ENCODE data around the gene ATP8B4. TPM values are rescaled to one million over a fixed set of nuclear protein-coding genes. Genes with fewer than 3 reads are reported as not detected.

ATP8B4 gene
- total and polyA plus RNA-seq, 2 donors (not counting 3 experiments of a cell fraction or from before 2014, with no cell fraction given), result not detected

DNA sequence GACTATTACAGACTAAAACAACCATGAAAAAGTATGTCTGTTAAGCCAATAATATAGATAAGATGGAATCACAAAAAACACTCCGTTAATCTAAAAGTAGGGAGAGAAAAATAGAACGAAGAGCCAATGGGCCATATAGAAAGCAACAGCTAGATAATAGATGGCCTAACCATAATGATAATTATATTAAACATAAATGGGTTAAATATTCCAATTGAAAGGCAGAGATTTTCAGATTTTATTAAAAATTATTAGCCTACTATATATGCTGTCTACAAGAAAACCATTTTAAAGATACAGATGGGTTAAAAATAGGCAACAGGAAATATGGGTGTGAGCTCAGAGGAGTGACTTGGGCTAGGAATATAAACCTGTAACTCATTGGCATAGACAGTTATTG is 76.3 kb downstream of the ATP8B4 start:
- DNase-seq (ENCODE audit: low read depth, low spot score) (no peak), FAIRE-seq (no peak)
- BruUV-seq (replicated peaks), result no TSS peak
- Histone ChIP-seq H3K79me2 (ENCODE audit: control insufficient read depth, insufficient read depth, low read length) (no peaks in the 10 kb centered on the region), H3K27ac (ENCODE audit: insufficient read depth, low read depth, low read length) (no peak overlapping the region), H4K20me1 (replicated peaks; ENCODE audit: control insufficient read depth, extremely low read depth, insufficient read depth, low read length) (no peaks in the 10 kb centered on the region), H3K9me1 (replicated peaks; ENCODE audit: control insufficient read depth, extremely low read depth, insufficient read depth, low read length) (no peaks in the 10 kb centered on the region), H3K4me2 (ENCODE audit: insufficient read depth, low read length) (no peak overlapping the region), H3K9ac (replicated peaks; ENCODE audit: extremely low read depth, insufficient read depth, low read length) (no peak overlapping the region), H2AFZ (ENCODE audit: low read depth, low read length) (no peak overlapping the region), H3K27me3 (ENCODE audit: control insufficient read depth in 2 of 2, insufficient read depth in 2 of 2, low read length in 2 of 2) (peaks cover 0 to 6% of the 10 kb centered on the region in 2 experiments), H3K36me3 (ENCODE audit: control insufficient read depth in 2 of 2, extremely low read depth in 1 of 2, insufficient read depth in 2 of 2, low read length in 2 of 2) (no peaks in the 10 kb centered on the region), H3K4me3 (replicated peaks in 1 of 3; ENCODE audit: insufficient read depth in 1 of 3, low read depth in 1 of 3, low read length in 3 of 3) (no peak overlapping the region), H3K9me3 (replicated peaks; ENCODE audit: control insufficient read depth, insufficient read depth, low read length) (no peaks in the 10 kb centered on the region), H3K4me1 (ENCODE audit: control insufficient read depth, extremely low read depth, insufficient read depth, low read length) (no peaks in the 10 kb centered on the region)
- TF ChIP-seq POLR2AphosphoS5 (IDR thresholded peaks at IDR 0.05; ENCODE audit: insufficient read depth, low read depth, low read length) (no peak), POLR2A (IDR thresholded peaks at IDR 0.05; ENCODE audit: low read depth, low read length) (no peak)
- ChIA-PET POLR2A (no interaction called here), CTCF (interaction anchor here (0.9 kb wide), 1 partner anchor 9 kb away, joined by 3 read pairs; no protein-coding TSS in a partner anchor)
- dilution Hi-C loops (cut with MboI; ENCODE audit: extremely low pct_ligation_motif_present, low sequenced_read_pairs), result no loop called here
- intact Hi-C loops (cut with micrococcal nuclease), result no loop called here

DNA sequence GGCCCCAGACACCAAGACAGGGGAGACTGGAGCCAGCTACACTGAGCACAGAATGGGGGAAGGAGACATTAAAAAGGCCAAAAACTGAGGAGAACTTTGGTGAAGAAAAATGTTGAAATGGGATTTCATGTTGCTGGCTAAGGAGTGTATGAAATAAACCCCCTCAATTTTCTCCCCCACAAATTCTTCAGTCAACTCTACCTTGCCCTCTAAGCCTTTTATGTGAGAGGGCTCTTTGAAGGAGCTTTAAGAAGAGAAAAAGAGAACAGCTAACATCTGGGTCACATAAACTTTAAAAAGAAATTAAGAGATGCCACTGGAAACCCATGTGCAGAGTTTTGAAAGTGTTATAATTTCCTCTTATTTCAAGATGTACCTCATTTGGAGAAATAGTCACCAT is 88.6 kb downstream of the ATP8B4 start:
- Histone ChIP-seq H3K27me3 (ENCODE audit: control insufficient read depth in 2 of 2, insufficient read depth in 2 of 2, low read length in 2 of 2) (no peaks in the 10 kb centered on the region), H3K9me3 (replicated peaks; ENCODE audit: control insufficient read depth, insufficient read depth, low read length) (no peaks in the 10 kb centered on the region), H2AFZ (ENCODE audit: low read depth, low read length) (no peak overlapping the region), H3K27ac (ENCODE audit: insufficient read depth, low read depth, low read length) (no peak overlapping the region), H3K9ac (replicated peaks; ENCODE audit: extremely low read depth, insufficient read depth, low read length) (no peak overlapping the region), H4K20me1 (replicated peaks; ENCODE audit: control insufficient read depth, extremely low read depth, insufficient read depth, low read length) (no peaks in the 10 kb centered on the region), H3K9me1 (replicated peaks; ENCODE audit: control insufficient read depth, extremely low read depth, insufficient read depth, low read length) (no peaks in the 10 kb centered on the region), H3K4me3 (replicated peaks in 1 of 3; ENCODE audit: insufficient read depth in 1 of 3, low read depth in 1 of 3, low read length in 3 of 3) (no peak overlapping the region), H3K36me3 (ENCODE audit: control insufficient read depth in 2 of 2, extremely low read depth in 1 of 2, insufficient read depth in 2 of 2, low read length in 2 of 2) (no peaks in the 10 kb centered on the region), H3K79me2 (ENCODE audit: control insufficient read depth, insufficient read depth, low read length) (no peaks in the 10 kb centered on the region), H3K4me2 (ENCODE audit: insufficient read depth, low read length) (no peak overlapping the region), H3K4me1 (ENCODE audit: control insufficient read depth, extremely low read depth, insufficient read depth, low read length) (no peaks in the 10 kb centered on the region)
- CTCF ChIA-PET, result interaction anchor here (0.9 kb wide), 1 partner anchor 9 kb away, joined by 3 read pairs; no protein-coding TSS in a partner anchor
- dilution Hi-C loops (cut with MboI; ENCODE audit: extremely low pct_ligation_motif_present, low sequenced_read_pairs) (no loop called here), intact Hi-C loops (cut with micrococcal nuclease) (no loop called here)
- DNase-seq (ENCODE audit: low read depth, low spot score) (no peak), FAIRE-seq (no peak)
- TF ChIP-seq, protein P1, sequence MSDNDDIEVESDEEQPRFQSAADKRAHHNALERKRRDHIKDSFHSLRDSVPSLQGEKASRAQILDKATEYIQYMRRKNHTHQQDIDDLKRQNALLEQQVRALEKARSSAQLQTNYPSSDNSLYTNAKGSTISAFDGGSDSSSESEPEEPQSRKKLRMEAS (IDR thresholded peaks at IDR 0.05; ENCODE audit: insufficient read depth, insufficient read length), result no peak
- no peak for TF ChIP-seq POLR2AphosphoS5 (IDR thresholded peaks at IDR 0.05; ENCODE audit: insufficient read depth, low read depth, low read length)
- no peak for TF ChIP-seq EZH2 (IDR thresholded peaks at IDR 0.05; ENCODE audit: borderline replicate concordance, low read depth, low read length, severe bottlenecking)
- no peak for TF ChIP-seq JUN (IDR thresholded peaks at IDR 0.05; ENCODE audit: borderline replicate concordance, insufficient read depth, insufficient read length, low read depth)
- TF ChIP-seq FOS (IDR thresholded peaks at IDR 0.05; ENCODE audit: borderline replicate concordance, insufficient read depth, low read length), result no peak
- no peak for TF ChIP-seq POLR2A (IDR thresholded peaks at IDR 0.05; ENCODE audit: low read depth, low read length)
- TF ChIP-seq, protein P2, sequence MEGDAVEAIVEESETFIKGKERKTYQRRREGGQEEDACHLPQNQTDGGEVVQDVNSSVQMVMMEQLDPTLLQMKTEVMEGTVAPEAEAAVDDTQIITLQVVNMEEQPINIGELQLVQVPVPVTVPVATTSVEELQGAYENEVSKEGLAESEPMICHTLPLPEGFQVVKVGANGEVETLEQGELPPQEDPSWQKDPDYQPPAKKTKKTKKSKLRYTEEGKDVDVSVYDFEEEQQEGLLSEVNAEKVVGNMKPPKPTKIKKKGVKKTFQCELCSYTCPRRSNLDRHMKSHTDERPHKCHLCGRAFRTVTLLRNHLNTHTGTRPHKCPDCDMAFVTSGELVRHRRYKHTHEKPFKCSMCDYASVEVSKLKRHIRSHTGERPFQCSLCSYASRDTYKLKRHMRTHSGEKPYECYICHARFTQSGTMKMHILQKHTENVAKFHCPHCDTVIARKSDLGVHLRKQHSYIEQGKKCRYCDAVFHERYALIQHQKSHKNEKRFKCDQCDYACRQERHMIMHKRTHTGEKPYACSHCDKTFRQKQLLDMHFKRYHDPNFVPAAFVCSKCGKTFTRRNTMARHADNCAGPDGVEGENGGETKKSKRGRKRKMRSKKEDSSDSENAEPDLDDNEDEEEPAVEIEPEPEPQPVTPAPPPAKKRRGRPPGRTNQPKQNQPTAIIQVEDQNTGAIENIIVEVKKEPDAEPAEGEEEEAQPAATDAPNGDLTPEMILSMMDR (IDR thresholded peaks at IDR 0.05; ENCODE audit: extremely low read depth in 1 of 2, insufficient read depth in 1 of 2, low read depth in 1 of 2, low read length in 2 of 2), result no peak
- TF ChIP-seq GATA2 (IDR thresholded peaks at IDR 0.05; ENCODE audit: insufficient read depth, insufficient read length, low read depth, low read length), result no peak
- TF ChIP-seq MYC (IDR thresholded peaks at IDR 0.05; ENCODE audit: low read depth, low read length), result no peak
- POLR2A ChIA-PET, result no interaction called here
- no TSS peak for BruUV-seq (replicated peaks)

Measured in endothelial cell of umbilical vein (primary cell).